Cardiac septum (tissue), 1 donor: ENCODE data around the gene PLVAP. TPM values are rescaled to one million over a fixed set of nuclear protein-coding genes. Genes with fewer than 3 reads are reported as not detected.

Experiments
- DNase-seq: peaks from one replicate; pipeline ENCODE4 v3.0.0-alpha.2; 2020; ENCODE audit warnings: low spot score
- intact Hi-C: fragments of 100-400 bp; cut with DNase I; formaldehyde crosslinking; loops from one replicate; pipeline ENCODE4 v1.14.0; 2022
- total RNA-seq: library from RNA; stranded (reverse); fragmentation: NEBNext Ultra II Directional; extraction: Animal tissue kit (Norgen Biotek cat#: 25700); gene quantifications from one replicate; pipeline ENCODE4 v1.2.1, GENCODE V29; 2021
- donor health status: DM: no; HTN: no; CAD: no.

The PLVAP gene
- total RNA-seq, 1 donor from 2014 or later: 32.8 TPM

DNA sequence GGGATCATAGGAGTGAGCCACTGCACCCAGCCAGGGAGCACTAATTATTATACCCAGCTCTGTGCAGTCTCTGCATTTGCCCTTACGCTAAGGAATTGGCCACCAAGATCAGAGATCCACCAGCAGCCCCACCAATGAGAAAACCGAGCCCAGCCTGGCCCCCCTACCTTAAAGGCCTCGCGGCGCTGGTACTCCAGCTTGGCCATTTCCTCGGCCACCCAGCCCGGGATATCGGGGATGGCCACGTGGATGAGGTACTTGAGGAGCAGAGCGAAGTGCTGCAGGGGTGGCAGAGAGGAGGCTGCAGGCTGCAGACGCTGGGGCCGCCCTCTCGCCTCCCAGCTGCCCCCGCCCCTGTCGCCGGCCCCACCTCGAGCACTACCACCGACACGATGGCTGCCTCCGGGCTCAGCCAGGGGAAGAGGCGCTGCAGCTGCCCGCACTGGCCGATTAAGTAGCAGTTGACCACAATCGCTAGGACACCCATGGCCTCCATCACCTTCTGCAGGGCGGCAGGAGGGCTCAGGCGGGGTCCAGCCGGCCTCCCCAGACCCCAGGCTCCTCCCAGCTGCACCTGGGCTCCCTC lies 50.0 kb downstream of the PLVAP start:
- no peak for DNase-seq
- intact Hi-C loops: no loop called here

DNA sequence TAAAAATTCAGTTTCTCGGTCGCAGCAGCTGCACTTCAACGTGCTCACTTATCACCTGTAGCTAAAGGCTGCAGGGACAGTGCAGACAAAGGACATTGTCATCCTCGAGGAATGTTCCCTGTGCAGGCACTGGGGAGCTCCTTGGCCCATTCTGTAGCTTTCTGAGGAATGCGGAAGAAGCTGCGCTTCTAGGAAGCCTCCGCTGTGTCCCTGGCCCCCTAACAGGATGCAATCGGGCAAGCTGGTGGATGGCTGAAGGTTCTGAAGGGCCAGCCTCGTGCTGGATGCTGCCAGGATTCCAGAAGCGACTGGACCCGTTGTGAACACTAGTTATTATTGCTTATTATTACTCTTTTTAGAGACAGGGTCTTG lies 50.6 kb downstream of the PLVAP start:
- no peak for DNase-seq
- intact Hi-C loops: no loop called here

DNA sequence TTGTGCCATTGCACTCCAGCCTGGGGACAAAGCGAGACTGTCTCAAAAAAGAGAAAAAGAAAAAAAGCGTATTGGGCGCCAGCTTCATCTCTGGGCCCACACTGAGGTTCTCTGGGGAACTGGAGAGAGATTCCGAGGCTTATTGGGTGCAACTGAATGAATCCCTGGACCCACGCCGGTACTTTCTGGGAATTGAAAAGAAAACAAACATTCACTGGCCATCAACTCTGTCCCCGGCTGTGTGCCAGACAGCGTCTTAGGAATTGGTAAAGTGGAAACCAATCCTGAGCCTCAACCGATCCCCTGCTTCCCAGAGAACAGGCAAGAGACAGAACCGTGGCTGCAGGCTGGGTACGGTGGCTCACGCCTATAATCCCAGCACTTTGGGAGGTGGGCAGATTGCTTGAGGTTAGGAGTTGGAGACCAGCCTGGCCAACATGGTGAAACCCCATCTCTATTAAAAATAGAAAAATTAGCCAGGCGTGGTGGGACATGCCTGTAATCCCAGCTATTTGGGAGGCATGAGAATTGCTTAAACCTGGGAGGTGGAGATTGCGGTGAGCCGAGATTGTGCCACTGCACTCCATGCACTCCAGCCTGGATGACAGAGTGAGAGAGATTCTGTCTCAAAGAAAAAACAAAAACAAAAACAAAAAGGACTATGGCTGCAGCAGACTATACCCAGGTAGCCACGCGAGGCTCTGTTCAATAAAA lies 51.1 kb downstream of the PLVAP start:
- intact Hi-C loops: no loop called here
- no peak for DNase-seq

DNA sequence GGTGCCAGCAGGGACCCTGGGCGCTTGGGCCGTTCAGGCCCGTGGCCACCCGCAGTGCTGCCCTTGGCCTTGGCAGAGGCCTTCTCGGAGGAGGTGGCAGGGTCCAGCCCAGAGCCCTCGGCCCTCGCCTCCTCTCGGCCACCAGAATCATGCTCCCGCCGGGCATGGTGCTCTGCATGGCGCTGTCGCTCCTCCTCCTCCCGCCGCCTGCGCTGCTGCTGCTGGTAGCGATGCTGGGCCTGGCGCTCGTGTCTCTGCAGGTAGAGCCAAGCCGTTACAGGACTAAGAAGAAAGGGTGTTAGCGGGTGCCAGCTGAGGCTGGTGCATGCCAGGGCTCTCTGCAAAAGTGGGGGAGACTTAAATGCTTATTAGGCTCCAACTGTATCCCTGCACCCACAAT lies 52.0 kb downstream of the PLVAP start:
- intact Hi-C loops: no loop called here

DNA sequence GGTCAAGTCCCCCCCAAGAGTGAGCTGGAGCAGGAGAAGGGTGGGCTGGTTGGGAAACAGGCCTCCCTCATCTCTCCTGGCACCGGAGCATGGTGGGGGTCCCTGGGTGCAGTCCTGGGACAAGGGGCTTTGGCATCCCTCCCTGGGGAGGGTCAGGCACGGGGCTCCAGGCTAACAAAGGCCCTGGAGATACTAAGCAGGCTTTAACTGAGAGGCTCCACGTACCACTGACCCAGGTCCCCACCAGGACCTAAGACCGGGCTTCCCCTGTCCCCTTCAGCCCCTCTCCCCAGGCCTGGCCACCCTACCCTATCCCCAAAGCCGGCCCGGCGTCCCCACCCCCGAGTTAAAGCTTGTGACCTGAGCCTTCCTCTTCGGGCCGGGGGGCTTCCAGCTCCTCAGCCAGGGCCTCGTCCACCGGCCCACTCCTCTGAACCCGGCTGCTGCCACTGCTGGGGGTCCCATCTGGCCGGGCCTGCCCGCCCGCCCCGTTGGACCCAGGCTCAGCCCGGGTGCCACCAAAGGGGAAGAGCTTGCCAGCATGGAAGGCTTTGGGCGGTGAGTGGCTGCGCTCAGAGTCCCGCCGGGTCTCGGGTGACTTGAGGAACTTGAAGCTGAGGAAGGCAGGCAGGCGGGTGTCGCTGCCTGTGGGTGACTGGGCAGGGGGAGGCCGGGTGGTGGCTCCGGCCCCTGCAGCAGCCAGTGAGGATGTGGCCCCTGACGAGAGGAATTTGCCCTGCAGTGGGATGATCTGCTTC lies 52.6 kb downstream of the PLVAP start:
- no peak for DNase-seq
- intact Hi-C loops: no loop called here

More for the DNA sequence above, 52.0 kb downstream of the PLVAP start:
- no peak for DNase-seq

DNA sequence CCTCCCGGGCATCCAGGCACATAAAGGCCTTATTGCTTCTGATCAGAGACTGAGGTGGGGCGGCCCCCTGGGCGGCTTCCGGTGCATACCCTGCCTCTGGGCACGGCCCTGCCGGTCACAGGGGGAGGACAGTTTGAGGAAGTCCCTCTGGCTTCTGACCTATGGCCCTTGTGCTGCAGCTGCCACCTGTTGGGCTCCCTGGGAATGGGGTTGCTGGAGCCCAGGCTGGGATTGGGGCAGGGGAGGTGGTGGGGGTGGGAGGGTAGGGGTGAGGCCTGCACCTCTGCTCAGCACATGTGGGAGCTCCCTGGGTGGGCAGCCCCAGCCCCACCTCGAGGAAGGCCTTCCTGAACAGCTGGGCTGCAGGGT lies 53.2 kb downstream of the PLVAP start:
- DNase-seq: no peak
- intact Hi-C loops: no loop called here

DNA sequence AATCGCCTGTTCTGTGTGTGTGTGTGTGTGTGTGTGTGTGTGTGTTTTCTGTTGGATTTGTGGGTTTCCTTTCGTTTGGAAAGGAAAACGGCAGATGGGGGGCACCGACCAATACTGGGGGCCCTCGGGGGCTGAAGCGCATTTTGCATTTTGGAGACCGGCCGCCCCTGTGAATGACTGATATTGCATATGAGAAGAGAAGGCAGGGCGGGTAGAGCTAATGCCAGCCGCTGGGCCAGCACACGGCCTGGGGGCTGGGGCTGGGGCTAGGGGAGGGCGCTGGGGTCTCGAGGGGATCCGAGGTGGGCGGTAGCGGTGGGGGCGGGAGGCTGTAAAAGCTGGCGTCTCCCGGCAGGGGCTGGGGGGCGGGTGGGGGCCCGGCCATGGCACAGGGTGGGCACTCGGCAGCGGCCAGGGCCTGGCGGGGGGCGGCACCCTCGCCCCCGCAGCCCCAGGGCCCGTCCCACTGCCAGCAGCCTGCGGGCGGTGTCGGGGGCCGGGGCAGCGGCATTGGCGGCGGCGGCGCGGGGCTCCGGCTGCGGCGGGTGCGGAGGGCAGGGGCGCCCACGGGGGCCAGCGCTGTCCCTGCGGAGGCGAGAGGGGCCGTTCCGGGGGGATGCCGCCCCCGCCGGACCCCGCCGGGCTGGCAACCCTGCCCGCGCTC lies 53.7 kb downstream of the PLVAP start:
- intact Hi-C loops: no loop called here

DNA sequence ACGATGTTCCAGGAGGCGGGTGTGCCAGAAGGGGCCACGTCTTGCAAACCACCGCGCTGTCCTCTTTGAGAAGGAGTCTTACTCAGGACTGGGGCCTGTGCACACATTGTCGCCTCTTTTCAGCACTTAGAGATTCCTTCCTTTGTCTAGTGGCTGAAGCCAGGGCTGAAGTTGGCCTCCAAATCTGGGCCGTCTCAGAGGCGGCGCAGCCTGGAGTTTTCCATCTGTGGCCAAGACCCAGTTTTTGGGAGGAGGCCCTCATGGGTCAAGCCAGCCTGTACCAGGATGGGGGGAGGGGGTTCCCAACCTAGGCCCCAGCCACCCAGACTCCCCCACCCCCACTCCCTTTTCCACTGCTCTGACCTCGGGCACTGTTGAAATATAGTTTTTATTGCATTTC lies 54.3 kb downstream of the PLVAP start:
- DNase-seq: no peak
- intact Hi-C loops: no loop called here

More for the DNA sequence above, 53.7 kb downstream of the PLVAP start:
- DNase-seq: no peak

DNA sequence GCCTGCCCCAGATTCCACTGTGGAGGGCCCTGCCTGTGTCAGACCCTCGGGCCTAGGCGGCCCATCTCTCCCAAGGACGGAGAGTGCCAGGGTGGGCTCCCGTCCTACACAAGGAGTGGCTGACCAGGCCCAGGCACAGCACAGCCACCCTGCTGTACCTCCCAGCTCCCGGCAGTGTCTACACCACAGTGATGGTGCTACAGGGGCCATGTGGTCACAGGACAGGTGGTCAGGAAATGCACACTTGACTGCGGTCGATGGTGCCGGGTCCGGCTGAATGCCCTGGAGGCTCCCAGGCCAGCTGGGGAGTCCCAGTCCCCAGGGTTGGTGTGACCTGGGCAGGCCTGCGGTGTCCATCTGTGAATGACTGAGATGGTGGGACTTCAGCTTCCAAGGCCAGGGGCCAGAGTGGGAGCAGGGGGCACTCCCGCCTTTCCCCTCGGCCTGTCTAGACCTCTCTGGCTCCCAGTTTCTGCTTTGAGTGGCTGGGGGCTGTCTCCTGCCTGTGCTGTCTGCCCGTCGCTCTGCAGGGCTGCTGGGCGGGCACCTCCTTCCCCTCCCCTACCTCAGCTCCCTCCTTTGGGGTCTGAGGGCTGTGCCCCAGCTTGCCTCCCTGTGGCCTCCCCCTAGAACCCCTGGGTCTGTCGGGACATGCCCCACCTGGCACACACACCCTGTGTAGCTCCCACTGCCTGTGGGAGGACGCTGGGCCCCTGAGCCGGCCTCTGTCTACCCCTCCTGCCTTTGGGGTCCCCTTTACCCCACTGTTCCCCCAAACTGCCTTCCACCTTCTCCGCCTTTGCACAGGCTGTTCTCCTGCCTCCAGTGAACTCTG lies 55.3 kb downstream of the PLVAP start:
- intact Hi-C loops: no loop called here
- no peak for DNase-seq

DNA sequence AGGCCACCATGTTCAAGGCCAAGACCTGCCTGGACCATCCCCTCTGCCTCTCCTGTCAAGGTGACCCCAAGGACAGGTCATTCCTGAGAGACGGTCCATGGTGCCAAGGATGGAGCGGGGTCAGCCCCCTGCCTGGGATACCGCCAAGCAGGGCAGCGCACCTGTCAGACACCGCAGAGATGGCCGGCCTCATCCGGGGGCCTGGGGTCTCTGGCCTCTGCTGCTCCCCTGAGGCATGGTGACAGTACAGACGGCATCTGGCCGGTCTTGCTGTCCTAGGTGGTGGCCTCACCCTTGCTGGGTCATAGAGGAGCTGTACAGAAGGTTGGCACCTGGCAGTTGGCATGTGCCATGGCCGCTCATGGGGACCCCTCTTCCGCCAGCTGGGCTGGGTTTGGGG lies 56.7 kb downstream of the PLVAP start:
- intact Hi-C loops: no loop called here
- no peak for DNase-seq

DNA sequence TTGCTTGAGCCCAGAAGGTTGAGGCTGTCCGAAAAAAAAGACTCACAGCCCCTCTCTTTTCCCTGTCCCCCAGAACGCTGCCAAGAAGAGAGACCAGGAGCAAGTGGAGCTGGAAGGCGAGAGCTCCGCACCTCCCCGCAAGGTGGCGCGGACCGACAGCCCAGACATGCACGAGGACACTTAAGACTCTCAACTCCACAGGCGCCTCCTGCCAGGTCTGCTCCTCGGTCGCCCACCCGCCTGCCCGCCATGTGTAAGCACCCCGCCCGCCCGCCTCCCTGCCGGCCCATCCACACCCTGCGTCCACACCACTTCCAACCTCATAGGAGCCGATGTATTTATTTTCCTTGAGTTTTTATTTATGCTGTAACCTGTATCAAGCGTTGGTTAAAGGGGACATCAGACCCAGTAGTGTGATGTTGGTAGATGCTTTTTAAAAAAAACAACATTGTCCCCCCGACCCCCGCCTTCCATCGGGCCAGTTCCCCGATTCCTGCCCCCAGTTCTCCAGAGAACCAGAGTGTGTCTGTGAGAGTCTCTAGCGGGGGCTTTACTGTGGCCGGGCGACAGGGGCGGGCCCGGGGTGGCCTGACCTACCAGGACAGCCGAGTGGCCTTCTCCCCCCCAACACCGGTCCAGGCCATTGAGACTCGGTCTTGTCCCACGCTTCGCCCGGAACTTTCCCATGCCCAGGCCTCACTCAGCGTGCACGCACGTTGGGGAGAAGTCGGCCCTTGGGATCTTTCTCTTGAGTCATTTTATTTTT lies 57.5 kb downstream of the PLVAP start:
- DNase-seq: no peak
- intact Hi-C loops: no loop called here

DNA sequence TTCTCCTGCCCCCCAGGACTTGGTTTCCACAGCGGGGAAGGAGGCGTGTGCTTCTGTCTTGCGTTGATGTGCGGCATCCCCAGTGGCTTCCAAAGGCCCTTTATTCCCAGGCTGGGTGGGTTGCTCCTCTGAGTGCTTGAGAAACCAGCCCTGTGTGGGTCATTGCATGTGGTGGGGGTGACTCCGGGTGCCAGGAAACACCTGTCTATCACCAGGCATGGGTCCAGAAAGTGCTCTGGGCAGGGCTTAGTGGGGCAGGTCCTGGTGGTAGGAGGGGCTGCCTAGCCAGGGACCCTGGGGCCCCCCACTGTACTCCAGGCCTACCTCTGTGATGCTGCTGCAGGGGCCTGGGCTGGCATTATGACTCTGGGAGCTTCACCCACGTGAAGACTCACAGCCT lies 58.2 kb downstream of the PLVAP start:
- intact Hi-C loops: no loop called here
- DNase-seq: no peak

DNA sequence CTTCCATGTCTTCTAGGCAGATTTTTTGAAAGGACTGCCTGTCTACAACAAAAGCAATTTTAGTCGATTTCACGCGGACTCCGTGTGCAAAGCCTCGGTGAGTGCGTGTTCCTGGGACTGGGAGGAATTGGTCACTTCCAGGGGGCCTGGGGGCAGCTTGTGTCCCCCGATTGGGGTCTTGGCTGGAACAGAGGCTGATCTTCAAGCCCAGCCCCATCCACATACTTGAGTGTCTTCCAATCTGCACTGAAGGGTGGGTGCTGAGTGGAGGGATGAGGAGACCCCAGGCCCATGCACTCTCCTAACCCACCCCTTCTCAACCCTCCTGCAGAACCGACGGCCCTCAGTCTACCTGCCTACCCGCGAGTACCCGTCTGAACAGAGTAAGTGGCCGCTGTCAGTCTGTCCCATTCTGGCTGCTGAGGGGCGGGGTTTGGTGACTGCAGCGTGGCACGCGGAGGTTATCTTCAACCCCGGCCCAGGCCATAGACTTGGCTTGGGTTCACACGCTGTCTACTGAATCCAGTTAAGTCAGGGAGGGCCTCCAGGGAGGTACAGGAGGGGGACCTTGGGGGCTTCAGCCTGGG lies 63.0 kb downstream of the PLVAP start:
- DNase-seq: no peak

DNA sequence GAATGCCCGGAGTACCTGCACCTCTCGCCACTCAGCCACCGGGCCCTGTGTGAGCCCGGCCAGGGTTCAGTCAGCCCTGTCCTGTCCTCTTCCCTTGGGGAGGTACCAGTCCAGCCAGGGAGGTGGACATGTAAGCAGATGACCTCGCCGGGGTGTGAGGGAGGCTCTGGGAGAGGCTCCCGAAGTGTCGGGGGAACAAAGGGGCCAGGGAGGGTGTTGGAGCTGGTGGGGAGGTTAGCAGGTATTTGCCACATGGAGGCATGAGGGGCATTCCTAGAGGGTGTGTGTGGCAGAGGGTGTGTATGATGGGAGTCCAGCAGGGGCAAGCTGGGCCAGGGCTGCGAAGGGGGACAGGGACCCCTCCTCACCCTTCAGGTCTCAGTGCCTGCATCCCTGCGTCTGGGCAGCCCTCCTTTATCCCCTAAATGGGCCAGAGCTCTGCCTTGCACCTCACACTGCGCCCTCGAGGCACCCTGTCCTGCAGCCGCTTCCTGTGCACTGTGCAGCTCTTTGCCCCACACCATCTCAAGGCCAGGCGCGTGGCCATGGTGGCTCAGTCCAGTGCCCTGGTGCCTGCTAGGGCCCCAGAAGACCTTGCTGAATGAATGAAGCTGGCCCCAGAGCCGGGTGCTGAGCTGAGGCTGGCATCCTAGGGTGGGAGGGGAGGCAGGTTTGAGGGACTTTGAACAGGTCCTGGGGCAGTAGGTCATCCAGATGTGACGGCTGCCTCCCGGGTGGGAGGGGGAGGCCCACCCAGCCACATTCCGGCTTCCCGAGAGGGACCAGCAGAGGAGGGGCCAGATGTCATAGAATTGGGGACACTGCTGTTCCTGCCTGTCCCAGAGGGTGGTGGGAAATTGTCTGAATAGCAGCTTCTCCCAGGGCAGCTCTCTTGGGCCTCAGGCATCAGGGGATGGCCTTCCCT lies 64.7 kb downstream of the PLVAP start:
- no peak for DNase-seq

More for the DNA sequence above, 63.0 kb downstream of the PLVAP start:
- intact Hi-C loops: no loop called here

DNA sequence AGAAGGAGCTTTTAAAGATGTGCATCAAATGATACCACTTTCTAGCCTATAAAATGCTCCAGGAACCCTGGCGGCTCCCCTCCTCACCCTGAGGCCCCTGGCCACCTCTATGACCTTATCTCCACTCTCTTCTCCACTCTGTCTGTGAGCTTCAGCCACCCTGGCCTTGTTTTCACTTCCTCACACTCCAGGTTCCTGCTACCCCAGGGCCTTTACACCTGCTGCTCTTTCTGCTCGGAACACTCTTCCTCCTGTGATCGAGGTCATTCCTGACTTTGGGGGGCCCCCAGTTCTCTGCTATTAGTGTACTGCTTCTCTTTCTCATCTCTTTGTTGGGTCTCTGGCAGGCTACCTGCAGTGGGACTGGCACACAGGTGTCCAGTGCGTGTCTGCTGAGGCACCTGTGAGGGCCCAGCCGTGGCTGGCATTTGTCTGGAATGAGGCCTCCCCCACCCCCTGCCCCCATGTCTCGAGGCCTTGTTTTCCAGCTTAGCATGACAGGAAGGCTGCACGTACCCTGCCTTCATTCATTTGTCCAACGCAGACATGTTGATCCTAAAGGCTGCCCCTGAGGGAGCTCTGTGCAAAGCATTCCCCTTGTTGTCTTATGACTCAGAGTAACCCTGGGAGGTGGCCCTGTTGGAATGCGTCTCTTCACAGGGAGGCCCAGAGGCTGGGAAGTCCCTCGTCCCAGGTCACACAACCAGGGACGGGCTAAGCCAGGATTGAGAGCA lies 65.5 kb downstream of the PLVAP start:
- intact Hi-C loops: no loop called here
- no peak for DNase-seq

More for the DNA sequence above, 64.7 kb downstream of the PLVAP start:
- intact Hi-C loops: no loop called here

DNA sequence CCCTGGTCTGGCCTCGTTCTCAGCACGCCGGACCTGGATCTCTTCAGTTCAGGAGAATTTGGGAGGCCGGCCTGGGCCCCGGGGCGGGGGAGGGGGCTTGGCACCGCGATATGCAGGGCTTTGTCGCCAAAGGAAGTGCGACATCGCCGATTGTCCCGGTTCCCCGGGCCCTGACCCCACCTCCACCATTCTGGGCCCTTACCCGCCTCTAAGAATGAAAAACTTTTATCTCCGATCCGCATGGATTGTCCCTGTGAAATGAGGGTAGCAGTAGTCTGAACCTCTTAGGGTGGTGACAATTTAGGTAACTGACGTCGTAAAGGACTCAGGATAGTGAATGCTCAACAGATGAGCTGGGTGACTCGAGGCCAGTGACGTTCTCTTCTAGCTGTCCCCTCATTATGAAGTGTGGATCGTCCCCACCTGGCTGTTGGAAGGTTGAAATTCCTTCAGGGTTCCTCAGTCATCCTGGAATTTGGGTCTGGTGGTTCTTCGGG lies 67.1 kb downstream of the PLVAP start:
- intact Hi-C loops: no loop called here
- DNase-seq: no peak
